Measurements from ENCODE around the gene GRM7. TPM values are rescaled to one million over a fixed set of nuclear protein-coding genes. Genes with fewer than 3 reads are reported as not detected.

Gene GRM7
- total RNA-seq, 4 donors from 2014 or later = 0.09 TPM; not detected in 3

GRCh38 chr3:7692866-7693265 is 832.0 kb downstream of the GRM7 start:
- 64% methylated on average over 3 of the region's 3 CpGs for WGBS, 2 donors
- no peaks in the 10 kb centered on the region for H3K9me3 ChIP-seq
- no peaks in the 10 kb centered on the region for H3K4me1 ChIP-seq

GRCh38 chr3:7693976-7694375 is 833.1 kb downstream of the GRM7 start:
- intact Hi-C loops (cut with DNase I) = no loop called here
- Histone ChIP-seq H3K27ac (no peak overlapping the region), H3K9me3 (no peaks in the 10 kb centered on the region), H3K4me3 (no peak overlapping the region), H3K36me3 (no peaks in the 10 kb centered on the region), H3K27me3 (no peaks in the 10 kb centered on the region), H3K4me1 (no peaks in the 10 kb centered on the region)
- DNase-seq = no peak
- 83 to 85% methylated on average over 2 of the region's 2 CpGs for WGBS, 2 donors
- TF ChIP-seq POLR2A (IDR thresholded peaks at IDR 0.05) = no peak
- TF ChIP-seq CTCF (IDR thresholded peaks at IDR 0.05) = no peak

More at GRCh38 chr3:7692866-7693265, 832.0 kb downstream of the GRM7 start:
- no peaks in the 10 kb centered on the region for H3K27me3 ChIP-seq
- H3K36me3 ChIP-seq = no peaks in the 10 kb centered on the region
- no peak for TF ChIP-seq POLR2A (IDR thresholded peaks at IDR 0.05)
- TF ChIP-seq CTCF (IDR thresholded peaks at IDR 0.05) = no peak
- DNase-seq = no peak
- H3K27ac ChIP-seq = no peak overlapping the region
- H3K4me3 ChIP-seq = no peak overlapping the region
- intact Hi-C loops (cut with DNase I) = no loop called here

- Histone ChIP-seq H3K4me1 (no peaks in the 10 kb centered on the region), H3K27me3 (no peaks in the 10 kb centered on the region), H3K4me3 (no peak overlapping the region), H3K36me3 (no peaks in the 10 kb centered on the region), H3K9me3 (no peaks in the 10 kb centered on the region), H3K27ac (no peak overlapping the region)
- DNase-seq = no peak
- intact Hi-C loops (cut with DNase I) = no loop called here
- WGBS, 2 donors = 30 to 53% methylated on average over 1 of the region's 1 CpG
- TF ChIP-seq CTCF (IDR thresholded peaks at IDR 0.05) (no peak), POLR2A (IDR thresholded peaks at IDR 0.05) (no peak)
Measured at GRCh38 chr3:7695049-7695448, 834.1 kb downstream of the GRM7 start.

GRCh38 chr3:7696320-7696719 is 835.4 kb downstream of the GRM7 start:
- WGBS, 2 donors = 84 to 85% methylated on average over 2 of the region's 2 CpGs
- Histone ChIP-seq H3K4me3 (no peak overlapping the region), H3K27ac (no peak overlapping the region), H3K9me3 (no peaks in the 10 kb centered on the region), H3K4me1 (no peaks in the 10 kb centered on the region), H3K36me3 (no peaks in the 10 kb centered on the region), H3K27me3 (no peaks in the 10 kb centered on the region)
- intact Hi-C loops (cut with DNase I) = no loop called here
- DNase-seq = no peak
- no peak for TF ChIP-seq CTCF (IDR thresholded peaks at IDR 0.05)
- no peak for TF ChIP-seq POLR2A (IDR thresholded peaks at IDR 0.05)

- no peak for DNase-seq
- Histone ChIP-seq H3K27me3 (no peaks in the 10 kb centered on the region), H3K27ac (no peak overlapping the region), H3K4me3 (no peak overlapping the region), H3K9me3 (no peaks in the 10 kb centered on the region), H3K36me3 (no peaks in the 10 kb centered on the region), H3K4me1 (no peaks in the 10 kb centered on the region)
- WGBS, 2 donors = 64 to 77% methylated on average over 4 of the region's 4 CpGs
- no peak for TF ChIP-seq CTCF (IDR thresholded peaks at IDR 0.05)
- no peak for TF ChIP-seq POLR2A (IDR thresholded peaks at IDR 0.05)
- intact Hi-C loops (cut with DNase I) = no loop called here
Measured at GRCh38 chr3:7697548-7697947, 836.6 kb downstream of the GRM7 start.
